CD4-positive, CD25-positive, alpha-beta regulatory T cell (primary cell): ENCODE measurements around the gene VWA8. TPM values are rescaled to one million over a fixed set of nuclear protein-coding genes. Genes with fewer than 3 reads are reported as not detected.

ENCODE experiments used
- ATAC-seq, 2 donors: fragments of 150-1000 bp; cut with Tn5 transposase; one replicate each; pipeline ENCODE4 v1.10.0; 2021; ENCODE audit warnings: low read depth in 2 of 2, moderate number of reproducible peaks in 2 of 2, moderate library complexity in 1 of 2
- DNase-seq, 3 donors: peaks; one replicate each; pipeline versions ENCODE4 v3.0.0 to v3.0.0-alpha.2; 2012 to 2022; ENCODE audit warnings: mixed read lengths in 1 of 3
- H3K27ac ChIP-seq: one replicate; pipeline ENCODE4 v1.7.0; 2013; ENCODE audit warnings: mild to moderate bottlenecking, low read length; ENCODE audit not compliant: insufficient read depth, poor library complexity, severe bottlenecking
- H3K27me3 ChIP-seq: one replicate; pipeline ENCODE4 v1.7.0; 2013; ENCODE audit warnings: low read length; ENCODE audit not compliant: control insufficient read depth, insufficient read depth
- H3K36me3 ChIP-seq: one replicate; pipeline ENCODE4 v1.7.0; 2013; ENCODE audit warnings: mild to moderate bottlenecking, low read length, moderate library complexity; ENCODE audit not compliant: control insufficient read depth, insufficient read depth
- H3K4me1 ChIP-seq: 2 replicates; pipeline ENCODE4 v1.7.0; 2013; ENCODE audit warnings: mild to moderate bottlenecking, low read length; ENCODE audit not compliant: insufficient read depth, control insufficient read depth, poor library complexity, severe bottlenecking
- H3K4me3 ChIP-seq: one replicate; pipeline ENCODE4 v1.7.0; 2013; ENCODE audit warnings: low read depth, mild to moderate bottlenecking, low read length, moderate library complexity
- H3K9me3 ChIP-seq, 2 experiments: 1 replicate in 1 of 2; 2 replicates in 1 of 2; pipeline ENCODE4 v1.7.0; 2013; ENCODE audit warnings: low read length in 2 of 2, mild to moderate bottlenecking in 1 of 2, moderate library complexity in 1 of 2; ENCODE audit not compliant: control insufficient read depth in 2 of 2
- H3K27ac Mint-ChIP-seq, 3 donors: one replicate each; pipeline ENCODE4 v1.8.0; 2020 to 2022; ENCODE audit warnings: mild to moderate bottlenecking in 3 of 3, mixed read lengths in 3 of 3, moderate library complexity in 2 of 3
- H3K27me3 Mint-ChIP-seq: one replicate; pipeline ENCODE4 v1.8.0; 2022; ENCODE audit warnings: mild to moderate bottlenecking, mixed read lengths
- H3K36me3 Mint-ChIP-seq: one replicate; pipeline ENCODE4 v1.8.0; 2020; ENCODE audit warnings: mixed read lengths
- H3K4me1 Mint-ChIP-seq, 4 donors: one replicate each; pipeline ENCODE4 v1.8.0; 2020 to 2022; ENCODE audit warnings: mixed read lengths in 4 of 4, mild to moderate bottlenecking in 1 of 4
- H3K4me3 Mint-ChIP-seq, 4 donors: one replicate each; pipeline ENCODE4 v1.8.0; 2020 to 2022; ENCODE audit warnings: mild to moderate bottlenecking in 4 of 4, mixed read lengths in 4 of 4, moderate library complexity in 3 of 4
- H3K9me3 Mint-ChIP-seq, 7 donors: one replicate each; pipeline ENCODE4 v1.8.0; 2020 to 2022; ENCODE audit warnings: mixed read lengths in 7 of 7, mild to moderate bottlenecking in 3 of 7, moderate library complexity in 2 of 7
- polyA plus RNA-seq, 4 donors: library from polyadenylated mRNA; unstranded; fragments of 300-500 nt; fragmentation: Illumina TruSeq; gene quantifications; one replicate each; pipeline ENCODE4 v1.2.3, GENCODE V29; 2021
- total RNA-seq: library from RNA; stranded (reverse); gene quantifications from one replicate; pipeline ENCODE4 v1.2.3, GENCODE V29; 2022

Gene VWA8
- total and polyA plus RNA-seq, 5 donors from 2014 or later = 4.0 to 22.8 (median 4.5) TPM

GRCh38 chr13:41666644-41667043, 294.3 kb downstream of the VWA8 start:
- Mint-ChIP-seq H3K4me1 (peaks cover 0 to 4% (median 0%) of the 10 kb centered on the region in 4 donors), H3K27ac (no peak overlapping the region), H3K27me3 (no peaks in the 10 kb centered on the region), H3K9me3 (no peaks in the 10 kb centered on the region), H3K36me3 (peaks cover 12% of the 10 kb centered on the region), H3K4me3 (no peak overlapping the region)
- no peaks in the 10 kb centered on the region for H3K9me3 ChIP-seq
- H3K27ac ChIP-seq = no peak overlapping the region
- no peaks in the 10 kb centered on the region for H3K4me1 ChIP-seq
- no peak overlapping the region for H3K4me3 ChIP-seq
- ATAC-seq (no peak), DNase-seq (no peak)
- no peaks in the 10 kb centered on the region for H3K27me3 ChIP-seq
- H3K36me3 ChIP-seq = no peaks in the 10 kb centered on the region

DNA sequence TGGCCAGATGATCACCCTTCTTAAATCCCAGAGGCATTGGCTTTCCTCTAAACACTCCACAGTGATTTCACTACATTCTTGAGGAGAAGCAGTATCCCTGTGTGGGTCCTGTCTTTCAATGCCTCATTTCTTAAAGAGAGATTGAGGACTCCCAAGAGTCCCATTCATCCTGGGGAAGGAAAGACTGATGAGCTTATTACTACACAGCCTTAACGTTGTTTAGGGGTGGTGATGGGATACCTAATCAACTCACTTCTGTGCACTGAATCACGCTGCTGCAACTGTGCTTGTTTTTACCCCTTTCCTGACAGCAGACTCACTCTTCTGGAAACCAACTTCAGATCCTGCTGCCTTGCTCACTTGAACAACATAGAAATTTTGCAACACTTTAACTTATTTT, 300.5 kb downstream of the VWA8 start:
- no peaks in the 10 kb centered on the region for H3K9me3 ChIP-seq
- H3K4me1 ChIP-seq = no peaks in the 10 kb centered on the region
- no peaks in the 10 kb centered on the region for H3K9me3 Mint-ChIP-seq
- H3K27ac ChIP-seq = no peak overlapping the region
- no peak for ATAC-seq
- H3K4me3 ChIP-seq = no peak overlapping the region
- no peak overlapping the region for H3K27ac Mint-ChIP-seq
- H3K4me3 Mint-ChIP-seq = no peak overlapping the region
- H3K36me3 Mint-ChIP-seq = peaks cover 10% of the 10 kb centered on the region
- H3K4me1 Mint-ChIP-seq = peaks cover 7 to 11% (median 8%) of the 10 kb centered on the region in 4 donors
- no peaks in the 10 kb centered on the region for H3K27me3 ChIP-seq
- DNase-seq = no peak
- H3K36me3 ChIP-seq = peaks cover 3% of the 10 kb centered on the region
- no peaks in the 10 kb centered on the region for H3K27me3 Mint-ChIP-seq

DNA sequence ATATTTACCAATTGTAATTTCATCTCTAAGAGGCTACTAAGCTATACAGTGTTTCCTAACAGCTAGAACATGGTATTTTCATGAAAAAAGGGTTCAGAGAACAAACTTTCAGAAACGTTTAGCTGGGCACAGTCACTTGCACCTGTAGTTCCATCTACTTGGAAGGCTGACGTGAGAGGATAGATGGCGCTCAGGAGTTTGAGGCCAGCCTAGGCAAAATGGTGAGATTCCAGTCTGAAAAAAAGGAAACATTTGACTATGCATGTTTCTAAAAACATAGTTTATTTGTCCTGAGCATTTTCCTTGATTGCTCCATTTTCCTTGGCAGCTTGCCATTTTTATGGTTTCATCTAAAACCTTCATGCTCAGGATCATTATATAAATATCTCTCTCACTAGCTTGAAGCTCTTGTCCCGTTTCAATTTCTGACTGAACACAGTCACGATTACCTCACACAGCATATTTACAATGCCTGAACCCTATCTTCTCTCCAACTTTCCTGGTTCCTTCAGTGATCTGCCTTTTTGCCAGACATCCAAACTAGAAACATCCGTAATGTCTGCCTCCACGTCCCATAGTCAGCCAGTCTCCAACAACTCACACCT, 302.8 kb downstream of the VWA8 start:
- Histone ChIP-seq H3K27me3 (no peaks in the 10 kb centered on the region), H3K9me3 (no peaks in the 10 kb centered on the region), H3K4me1 (no peaks in the 10 kb centered on the region), H3K4me3 (no peak overlapping the region), H3K27ac (no peak overlapping the region), H3K36me3 (peaks cover 3% of the 10 kb centered on the region)
- Mint-ChIP-seq H3K27me3 (no peaks in the 10 kb centered on the region), H3K36me3 (peaks cover 6% of the 10 kb centered on the region), H3K4me3 (no peak overlapping the region), H3K27ac (peak overlapping the region; percentile 43 to 86 (median 73)), H3K9me3 (no peaks in the 10 kb centered on the region), H3K4me1 (peaks cover 13 to 25% (median 15%) of the 10 kb centered on the region in 4 donors)
- ATAC-seq (no peak), DNase-seq (no peak)

DNA sequence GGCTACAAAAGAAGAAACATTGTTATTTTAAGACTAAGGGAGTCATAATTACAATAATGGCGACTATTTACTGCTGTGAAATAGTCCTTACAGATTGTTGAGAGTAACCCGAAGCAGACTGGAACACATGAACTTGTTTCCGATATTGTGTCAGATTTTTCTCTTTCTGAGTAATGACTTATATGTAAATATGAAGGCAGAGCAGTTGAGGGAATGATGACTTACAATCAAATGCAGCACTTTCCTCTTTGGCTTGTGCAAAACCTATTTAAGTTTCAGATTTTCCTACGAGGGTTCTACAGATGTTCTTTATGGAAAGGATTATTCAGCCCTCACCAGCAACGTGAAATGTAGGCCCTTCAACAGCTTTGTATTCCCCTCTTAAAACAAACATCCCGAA, 304.9 kb downstream of the VWA8 start:
- Histone ChIP-seq H3K9me3 (no peaks in the 10 kb centered on the region), H3K4me1 (no peaks in the 10 kb centered on the region), H3K4me3 (no peak overlapping the region), H3K27me3 (no peaks in the 10 kb centered on the region), H3K27ac (no peak overlapping the region), H3K36me3 (peaks cover 3% of the 10 kb centered on the region)
- Mint-ChIP-seq H3K36me3 (peaks cover 3% of the 10 kb centered on the region), H3K9me3 (no peaks in the 10 kb centered on the region), H3K4me3 (no peak overlapping the region), H3K27ac (peak overlapping the region; percentile 6 to 74 (median 38)), H3K27me3 (no peaks in the 10 kb centered on the region), H3K4me1 (peaks cover 15 to 38% (median 19%) of the 10 kb centered on the region in 4 donors)
- DNase-seq (no peak), ATAC-seq (no peak)

DNA sequence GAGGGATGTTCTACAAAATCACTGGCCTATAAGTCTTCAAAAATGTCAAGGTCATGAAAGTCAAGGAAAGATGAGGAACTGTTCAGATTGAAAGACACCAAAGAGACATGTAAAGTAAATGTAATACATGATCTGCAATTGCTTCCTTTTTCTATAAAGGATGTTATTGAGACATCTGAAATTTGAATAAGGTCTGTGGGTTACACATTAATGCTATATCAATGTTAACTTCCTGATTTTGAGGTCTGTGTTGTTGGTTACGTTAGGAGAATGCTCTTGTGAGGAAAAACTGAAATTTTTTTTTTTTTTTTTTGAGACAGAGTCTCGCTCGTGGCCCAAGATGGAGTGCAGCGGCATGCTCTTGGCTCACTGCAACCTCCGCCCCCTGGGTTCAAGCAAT, 306.1 kb downstream of the VWA8 start:
- no peaks in the 10 kb centered on the region for H3K27me3 ChIP-seq
- H3K27ac Mint-ChIP-seq = peak overlapping the region; percentile 1 to 77 (median 56)
- peaks cover 16 to 41% (median 19%) of the 10 kb centered on the region in 4 donors for H3K4me1 Mint-ChIP-seq
- no peaks in the 10 kb centered on the region for H3K4me1 ChIP-seq
- H3K36me3 ChIP-seq = peaks cover 3% of the 10 kb centered on the region
- ATAC-seq = peak; percentile 40 to 58
- H3K9me3 Mint-ChIP-seq = no peaks in the 10 kb centered on the region
- peak overlapping the region; percentile 4 for H3K4me3 ChIP-seq
- no peak overlapping the region for H3K4me3 Mint-ChIP-seq
- H3K27me3 Mint-ChIP-seq = no peaks in the 10 kb centered on the region
- no peaks in the 10 kb centered on the region for H3K9me3 ChIP-seq
- peaks cover 3% of the 10 kb centered on the region for H3K36me3 Mint-ChIP-seq
- no peak overlapping the region for H3K27ac ChIP-seq
- DNase-seq = no peak

GRCh38 chr13:41652735-41653361, 308.1 kb downstream of the VWA8 start:
- peak; percentile 5 to 74 (median 57) for DNase-seq
- peak overlapping the region in 1 of 3 donors; percentile 26 for H3K27ac Mint-ChIP-seq
- no peak overlapping the region for H3K4me3 Mint-ChIP-seq

GRCh38 chr13:41651413-41652058, 309.4 kb downstream of the VWA8 start:
- H3K27ac ChIP-seq = no peak overlapping the region
- Mint-ChIP-seq H3K36me3 (peaks cover 3% of the 10 kb centered on the region), H3K9me3 (no peaks in the 10 kb centered on the region), H3K27me3 (no peaks in the 10 kb centered on the region), H3K4me1 (peaks cover 14 to 41% (median 18%) of the 10 kb centered on the region in 4 donors), H3K4me3 (no peak overlapping the region), H3K27ac (peak overlapping the region in 2 of 3 donors; percentile 13 to 71)
- H3K4me3 ChIP-seq = no peak overlapping the region
- ATAC-seq (no peak), DNase-seq (no peak)
- peaks cover 3% of the 10 kb centered on the region for H3K36me3 ChIP-seq
- no peaks in the 10 kb centered on the region for H3K27me3 ChIP-seq
- no peaks in the 10 kb centered on the region for H3K9me3 ChIP-seq
- no peaks in the 10 kb centered on the region for H3K4me1 ChIP-seq

More at GRCh38 chr13:41652735-41653361, 308.1 kb downstream of the VWA8 start:
- Histone ChIP-seq H3K36me3 (peaks cover 3% of the 10 kb centered on the region), H3K27me3 (no peaks in the 10 kb centered on the region), H3K4me1 (no peaks in the 10 kb centered on the region), H3K27ac (no peak overlapping the region), H3K9me3 (no peaks in the 10 kb centered on the region), H3K4me3 (no peak overlapping the region)
- peaks cover 3% of the 10 kb centered on the region for H3K36me3 Mint-ChIP-seq
- peaks cover 15 to 41% (median 19%) of the 10 kb centered on the region in 4 donors for H3K4me1 Mint-ChIP-seq
- peak in 1 of 2 donors; percentile 33 for ATAC-seq
- no peaks in the 10 kb centered on the region for H3K27me3 Mint-ChIP-seq
- no peaks in the 10 kb centered on the region for H3K9me3 Mint-ChIP-seq
